Ascending aorta (tissue), 2 donors: ENCODE data around the gene ZMYND8. TPM values are rescaled to one million over a fixed set of nuclear protein-coding genes. Genes with fewer than 3 reads are reported as not detected.
"Not testable (repeated sequence)": the region's sequence is repeated elsewhere in the genome, so short reads cannot be mapped to it uniquely, and the experiment has no call there.

Source experiments
- DNase-seq, 2 donors: peaks; one replicate each; pipeline ENCODE4 v3.0.0-alpha.2; 2019; ENCODE audit warnings: low spot score in 2 of 2
- H3K27ac ChIP-seq, 2 donors: fragments of 200-600 bp; sonication (generic); one replicate each; pipeline ENCODE4 v1.5.1; 2016 to 2017; ENCODE audit warnings: mild to moderate bottlenecking in 1 of 2
- H3K27me3 ChIP-seq: fragments of 200-600 bp; sonication (generic); one replicate; pipeline ENCODE4 v1.5.1; 2017
- H3K36me3 ChIP-seq, 2 donors: fragments of 200-600 bp; sonication (generic); one replicate each; pipeline ENCODE4 v1.5.1; 2016
- H3K4me1 ChIP-seq, 2 donors: fragments of 200-600 bp; sonication (generic); one replicate each; pipeline ENCODE4 v1.5.1; 2016 to 2017; ENCODE audit warnings: mild to moderate bottlenecking in 1 of 2
- H3K4me3 ChIP-seq, 2 donors: fragments of 200-600 bp; sonication (generic); one replicate each; pipeline ENCODE4 v1.5.1; 2016 to 2017; ENCODE audit warnings: mild to moderate bottlenecking in 1 of 2
- H3K9me3 ChIP-seq, 2 donors: fragments of 200-600 bp; sonication (generic); one replicate each; pipeline ENCODE4 v1.5.1; 2016
- CTCF ChIP-seq, 3 experiments: fragments of 200-600 bp in 2 of 3; fragments of 450-650 bp in 1 of 3; sonication (generic) in 2 of 3; IDR thresholded peaks; one replicate each; pipeline ENCODE4 v1.5.1; 2016 to 2019; ENCODE audit warnings: antibody characterized with exemption in 3 of 3, mild to moderate bottlenecking in 1 of 3, moderate library complexity in 1 of 3
- intact Hi-C: fragments of 100-400 bp; cut with DNase I; formaldehyde crosslinking; loops from one replicate; pipeline ENCODE4 v1.15.1; 2023
- total RNA-seq: library from RNA; depleted of rRNA; stranded (reverse); fragments of >200 nt; gene quantifications from one replicate; pipeline ENCODE4 v1.1.0, GENCODE V29; 2016

ZMYND8 gene
- total RNA-seq, 1 donor from 2014 or later = 23.2 TPM

- no peak for DNase-seq
- no peaks in the 10 kb centered on the region for H3K9me3 ChIP-seq
- H3K27me3 ChIP-seq = no peaks in the 10 kb centered on the region
- H3K36me3 ChIP-seq = peaks cover 31 to 66% of the 10 kb centered on the region in 2 donors
- no peaks in the 10 kb centered on the region for H3K4me1 ChIP-seq
- H3K4me3 ChIP-seq = no peak overlapping the region
- intact Hi-C loops = no loop called here
- no peak for TF ChIP-seq CTCF (IDR thresholded peaks at IDR 0.05)
- no peak overlapping the region for H3K27ac ChIP-seq
Measured at GRCh38 chr20:47283411-47283810, 73.1 kb downstream of the ZMYND8 start.

GRCh38 chr20:47282864-47283263 lies 73.6 kb downstream of the ZMYND8 start:
- H3K4me3 ChIP-seq = no peak overlapping the region
- H3K27me3 ChIP-seq = no peaks in the 10 kb centered on the region
- intact Hi-C loops = no loop called here
- DNase-seq = no peak
- no peaks in the 10 kb centered on the region for H3K9me3 ChIP-seq
- TF ChIP-seq CTCF (IDR thresholded peaks at IDR 0.05) = no peak
- H3K27ac ChIP-seq = no peak overlapping the region
- peaks cover 29 to 65% of the 10 kb centered on the region in 2 donors for H3K36me3 ChIP-seq
- H3K4me1 ChIP-seq = no peaks in the 10 kb centered on the region

GRCh38 chr20:47281376-47281775 lies 75.1 kb downstream of the ZMYND8 start:
- Histone ChIP-seq H3K4me1 (peaks cover 0 to 15% of the 10 kb centered on the region in 2 donors), H3K36me3 (peaks cover 24 to 55% of the 10 kb centered on the region in 2 donors), H3K27me3 (no peaks in the 10 kb centered on the region), H3K9me3 (no peaks in the 10 kb centered on the region), H3K27ac (no peak overlapping the region), H3K4me3 (no peak overlapping the region)
- intact Hi-C loops = no loop called here
- TF ChIP-seq CTCF (IDR thresholded peaks at IDR 0.05) = no peak
- peak in 1 of 2 donors; percentile 28 for DNase-seq

- intact Hi-C loops = no loop called here
Measured at GRCh38 chr20:47280668-47281067, 75.8 kb downstream of the ZMYND8 start.

GRCh38 chr20:47280228-47280627 lies 76.3 kb downstream of the ZMYND8 start:
- TF ChIP-seq CTCF (IDR thresholded peaks at IDR 0.05) = no peak
- no peaks in the 10 kb centered on the region for H3K27me3 ChIP-seq
- H3K4me1 ChIP-seq = peaks cover 4 to 26% of the 10 kb centered on the region in 2 donors
- H3K4me3 ChIP-seq = no peak overlapping the region
- H3K27ac ChIP-seq = no peak overlapping the region
- peak in 1 of 2 donors; percentile 59 for DNase-seq
- intact Hi-C loops = no loop called here
- peaks cover 13 to 53% of the 10 kb centered on the region in 2 donors for H3K36me3 ChIP-seq
- H3K9me3 ChIP-seq = no peaks in the 10 kb centered on the region

More at GRCh38 chr20:47280668-47281067, 75.8 kb downstream of the ZMYND8 start:
- Histone ChIP-seq H3K4me1 (peaks cover 0 to 22% of the 10 kb centered on the region in 2 donors), H3K36me3 (peaks cover 17 to 55% of the 10 kb centered on the region in 2 donors), H3K9me3 (no peaks in the 10 kb centered on the region), H3K27ac (no peak overlapping the region), H3K27me3 (no peaks in the 10 kb centered on the region), H3K4me3 (no peak overlapping the region)
- DNase-seq = peak in 1 of 2 donors; percentile 12
- no peak for TF ChIP-seq CTCF (IDR thresholded peaks at IDR 0.05)

GRCh38 chr20:47278907-47279348 lies 77.6 kb downstream of the ZMYND8 start:
- peaks cover 10 to 36% of the 10 kb centered on the region in 2 donors for H3K4me1 ChIP-seq
- intact Hi-C loops = loop anchor here (2.0 kb wide), 1 partner anchor 30 kb away; no protein-coding TSS in a partner anchor
- H3K9me3 ChIP-seq = no peaks in the 10 kb centered on the region
- no peak overlapping the region for H3K4me3 ChIP-seq
- H3K36me3 ChIP-seq = peaks cover 12 to 40% of the 10 kb centered on the region in 2 donors
- TF ChIP-seq CTCF (IDR thresholded peaks at IDR 0.05) = no peak
- no peaks in the 10 kb centered on the region for H3K27me3 ChIP-seq
- H3K27ac ChIP-seq = peak overlapping the region; percentile 95 to 97
- DNase-seq = peak in 1 of 2 donors; percentile 64

- DNase-seq, H3K9me3 ChIP-seq, intact Hi-C loops, H3K27me3 ChIP-seq, H3K4me3 ChIP-seq: not testable (repeated sequence)
- H3K36me3 ChIP-seq = peaks cover 7 to 28% of the 10 kb centered on the region in 2 donors
- peaks cover 15 to 49% of the 10 kb centered on the region in 2 donors for H3K4me1 ChIP-seq
- peak overlapping the region; percentile 95 to 97 for H3K27ac ChIP-seq
Measured at GRCh38 chr20:47277535-47277872, 79.0 kb downstream of the ZMYND8 start.
